ENCODE measurements around the gene POU6F1. TPM values are rescaled to one million over a fixed set of nuclear protein-coding genes. Genes with fewer than 3 reads are reported as not detected.

Gene POU6F1
- total RNA-seq, 2 experiments from 2014 or later: 2.6 to 5.5 TPM

DNA sequence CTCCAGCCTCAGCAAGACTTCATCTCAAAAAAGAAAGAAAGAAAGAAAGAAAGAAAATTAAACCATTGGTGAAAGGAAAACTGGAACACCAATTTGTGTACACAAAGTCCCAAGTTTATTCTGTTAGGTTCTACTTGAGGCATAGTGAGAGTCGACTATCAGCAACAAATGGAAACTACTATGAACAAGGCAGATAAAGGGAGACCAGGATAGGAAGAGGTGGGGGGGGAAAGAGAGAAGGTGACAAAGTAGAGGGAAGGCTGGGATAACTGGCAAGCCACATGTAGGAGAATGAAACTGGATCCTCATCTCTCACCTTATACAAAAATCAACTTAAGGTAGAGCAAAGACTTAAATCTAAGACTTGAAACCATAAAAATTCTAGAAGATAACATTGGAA is 70.6 kb downstream of the POU6F1 start:
- no peak for TF ChIP-seq EZH2phosphoT487 (IDR thresholded peaks at IDR 0.05; ENCODE audit: borderline replicate concordance, low read depth, low read length)
- TF ChIP-seq, protein P1, sequence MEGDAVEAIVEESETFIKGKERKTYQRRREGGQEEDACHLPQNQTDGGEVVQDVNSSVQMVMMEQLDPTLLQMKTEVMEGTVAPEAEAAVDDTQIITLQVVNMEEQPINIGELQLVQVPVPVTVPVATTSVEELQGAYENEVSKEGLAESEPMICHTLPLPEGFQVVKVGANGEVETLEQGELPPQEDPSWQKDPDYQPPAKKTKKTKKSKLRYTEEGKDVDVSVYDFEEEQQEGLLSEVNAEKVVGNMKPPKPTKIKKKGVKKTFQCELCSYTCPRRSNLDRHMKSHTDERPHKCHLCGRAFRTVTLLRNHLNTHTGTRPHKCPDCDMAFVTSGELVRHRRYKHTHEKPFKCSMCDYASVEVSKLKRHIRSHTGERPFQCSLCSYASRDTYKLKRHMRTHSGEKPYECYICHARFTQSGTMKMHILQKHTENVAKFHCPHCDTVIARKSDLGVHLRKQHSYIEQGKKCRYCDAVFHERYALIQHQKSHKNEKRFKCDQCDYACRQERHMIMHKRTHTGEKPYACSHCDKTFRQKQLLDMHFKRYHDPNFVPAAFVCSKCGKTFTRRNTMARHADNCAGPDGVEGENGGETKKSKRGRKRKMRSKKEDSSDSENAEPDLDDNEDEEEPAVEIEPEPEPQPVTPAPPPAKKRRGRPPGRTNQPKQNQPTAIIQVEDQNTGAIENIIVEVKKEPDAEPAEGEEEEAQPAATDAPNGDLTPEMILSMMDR (conservative IDR thresholded peaks at IDR 0.05; ENCODE audit: low read length): no peak
- BruUV-seq (replicated peaks): no TSS peak
- Histone ChIP-seq H3K4me2 (ENCODE audit: low read length) (no peak overlapping the region), H3K4me3 (ENCODE audit: low read depth, low read length, poor library complexity, severe bottlenecking) (no peak overlapping the region), H4K20me1 (ENCODE audit: insufficient read depth, low read length) (no peaks in the 10 kb centered on the region), H3K4me1 (ENCODE audit: insufficient read depth, low read length, poor library complexity, severe bottlenecking) (no peaks in the 10 kb centered on the region), H3K36me3 (ENCODE audit: insufficient read depth, low read length) (no peaks in the 10 kb centered on the region; the same call in 1 of the 2 replicates), H3K79me2 (ENCODE audit: insufficient read depth, low read depth, low read length) (no peaks in the 10 kb centered on the region), H3K27ac (ENCODE audit: low read depth, low read length, poor library complexity, severe bottlenecking) (no peak overlapping the region), H3K9me3 (ENCODE audit: low read length) (no peaks in the 10 kb centered on the region), H3K9me2 (ENCODE audit: insufficient read depth, low read length) (no peaks in the 10 kb centered on the region), H2AFZ (ENCODE audit: low read length) (no peak overlapping the region)
- ChIA-PET CTCF (ENCODE audit: unreplicated experiment) (no interaction called here), POLR2A (interaction anchor here (0.5 to 0.6 kb wide), 2 partner anchors 357 to 1346 kb away, joined by 3 read pairs; no protein-coding TSS in a partner anchor)
- intact Hi-C loops (cut with micrococcal nuclease; ENCODE audit: unreplicated experiment): no loop called here
- DNase-seq (ENCODE audit: low spot score): no peak

DNA sequence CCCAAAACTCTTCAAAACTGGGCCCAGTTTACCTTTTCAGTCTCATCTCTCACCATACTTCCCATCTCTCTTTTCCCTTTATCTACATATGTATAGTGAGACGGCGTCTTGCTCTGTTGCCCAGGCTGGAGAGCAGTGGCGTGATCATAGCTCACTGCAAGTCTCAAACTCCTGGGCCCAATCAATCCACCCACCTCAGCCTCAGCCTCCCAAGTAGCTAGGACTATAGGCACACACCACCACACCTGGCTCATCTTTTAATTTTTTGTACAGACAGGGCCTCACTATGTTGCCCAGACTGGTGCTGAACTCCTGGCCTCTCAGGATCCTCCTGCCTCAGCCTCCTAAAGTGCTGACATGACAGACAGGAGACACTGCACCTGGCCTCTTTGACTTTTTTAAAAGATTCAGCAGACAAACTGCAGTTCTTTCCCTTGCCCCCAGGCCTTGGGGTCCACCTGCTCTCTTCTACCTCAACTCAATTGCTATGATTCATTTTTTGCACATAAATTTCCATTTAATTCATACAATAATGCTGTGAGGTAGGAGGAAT is 78.5 kb downstream of the POU6F1 start:
- Histone ChIP-seq H2AFZ (ENCODE audit: low read length) (no peak overlapping the region), H4K20me1 (ENCODE audit: insufficient read depth, low read length) (no peaks in the 10 kb centered on the region), H3K36me3 (ENCODE audit: insufficient read depth, low read length) (peaks cover 4% of the 10 kb centered on the region; the same call in 1 of the 2 replicates), H3K79me2 (ENCODE audit: insufficient read depth, low read depth, low read length) (no peaks in the 10 kb centered on the region), H3K27ac (ENCODE audit: low read depth, low read length, poor library complexity, severe bottlenecking) (no peak overlapping the region), H3K9me2 (ENCODE audit: insufficient read depth, low read length) (no peaks in the 10 kb centered on the region), H3K4me2 (ENCODE audit: low read length) (no peak overlapping the region), H3K4me1 (ENCODE audit: insufficient read depth, low read length, poor library complexity, severe bottlenecking) (no peaks in the 10 kb centered on the region), H3K4me3 (ENCODE audit: low read depth, low read length, poor library complexity, severe bottlenecking) (no peak overlapping the region), H3K9me3 (ENCODE audit: low read length) (no peaks in the 10 kb centered on the region)
- DNase-seq (ENCODE audit: low spot score): no peak
- POLR2A ChIA-PET: interaction anchor here (0.7 kb wide), 1 partner anchor 50 kb away, joined by 3 read pairs; no protein-coding TSS in a partner anchor
- CTCF ChIA-PET (ENCODE audit: unreplicated experiment): no interaction called here
- no TSS peak for BruUV-seq (replicated peaks)
- intact Hi-C loops (cut with micrococcal nuclease; ENCODE audit: unreplicated experiment): no loop called here
- TF ChIP-seq, protein P1 (conservative IDR thresholded peaks at IDR 0.05; ENCODE audit: low read length): no peak
- no peak for TF ChIP-seq EZH2phosphoT487 (IDR thresholded peaks at IDR 0.05; ENCODE audit: borderline replicate concordance, low read depth, low read length)

Small RNA genes lying within 50 kb of the gene (small RNA-seq; reads per million reads assigned to genes)
- not detected for gene RF00019
- gene RNU6-199P: not detected

Other genes starting within 250 kb of the POU6F1 start
- gene SLC11A2, start 191.7 kb downstream of the POU6F1 start, total RNA-seq (2014; rRNA removed; shearing (Covaris generic)): 28.2 and 35.0 TPM in 2 replicates
- gene SLC11A2, start 191.7 kb downstream of the POU6F1 start, total RNA-seq (2022): 43.4 and 43.6 TPM in 2 replicates
- 53.9 and 58.6 TPM in 2 replicates for gene LETMD1, start 169.7 kb downstream of the POU6F1 start, total RNA-seq (2014; rRNA removed; shearing (Covaris generic))
- gene LETMD1, start 169.7 kb downstream of the POU6F1 start, total RNA-seq (2022): 103 and 114 TPM in 2 replicates
- gene CSRNP2, start 134.5 kb downstream of the POU6F1 start, total RNA-seq (2014; rRNA removed; shearing (Covaris generic)): 10.4 and 11.7 TPM in 2 replicates
- gene CSRNP2, start 134.5 kb downstream of the POU6F1 start, total RNA-seq (2022): 28.6 and 30.1 TPM in 2 replicates
- gene TFCP2, start 44.9 kb downstream of the POU6F1 start, total RNA-seq (2014; rRNA removed; shearing (Covaris generic)): 7.1 and 7.2 TPM in 2 replicates
- 10.2 and 11.5 TPM in 2 replicates for gene TFCP2, start 44.9 kb downstream of the POU6F1 start, total RNA-seq (2022)
- 101 and 137 TPM in 2 replicates for gene DAZAP2, start 20.8 kb upstream of the POU6F1 start, total RNA-seq (2014; rRNA removed; shearing (Covaris generic))
- 131 and 153 TPM in 2 replicates for gene DAZAP2, start 20.8 kb upstream of the POU6F1 start, total RNA-seq (2022)
- gene SMAGP, start 52.4 kb upstream of the POU6F1 start, total RNA-seq (2014; rRNA removed; shearing (Covaris generic)): not detected in 2 replicates
- gene SMAGP, start 52.4 kb upstream of the POU6F1 start, total RNA-seq (2022): 1.9 and 2.6 TPM in 2 replicates
- gene BIN2, start 106.1 kb upstream of the POU6F1 start, total RNA-seq (2014; rRNA removed; shearing (Covaris generic)): 0.31 and 0.88 TPM in 2 replicates
- gene BIN2, start 106.1 kb upstream of the POU6F1 start, total RNA-seq (2022): 9.7 and 14.7 TPM in 2 replicates
- not detected in 2 replicates for gene CELA1, start 128.6 kb upstream of the POU6F1 start, total RNA-seq (2014; rRNA removed; shearing (Covaris generic))
- gene CELA1, start 128.6 kb upstream of the POU6F1 start, total RNA-seq (2022): not detected in 2 replicates
- 0.41 and 1.4 TPM in 2 replicates for gene GALNT6, start 173.3 kb upstream of the POU6F1 start, total RNA-seq (2014; rRNA removed; shearing (Covaris generic))
- gene GALNT6, start 173.3 kb upstream of the POU6F1 start, total RNA-seq (2022): 4.8 and 5.5 TPM in 2 replicates
- gene SLC4A8, start 206.8 kb upstream of the POU6F1 start, total RNA-seq (2014; rRNA removed; shearing (Covaris generic)): 0.21 and 1.0 TPM in 2 replicates
- gene SLC4A8, start 206.8 kb upstream of the POU6F1 start, total RNA-seq (2022): 6.7 and 9.8 TPM in 2 replicates